ENCODE measurements around the gene DNASE1L3.
"Not testable (repeated sequence)": the region's sequence is repeated elsewhere in the genome, so short reads cannot be mapped to it uniquely, and the experiment has no call there.

Gene DNASE1L3

GRCh38 chr3:58251631-58252035 is 40.9 kb upstream of the DNASE1L3 start:
- H3K4me3 ChIP-seq (replicated peaks; ENCODE audit: low read depth, low read length) = no peak overlapping the region
- DNase-seq (ENCODE audit: extremely low read depth, low read depth) = no peak
- TF ChIP-seq, protein P1, sequence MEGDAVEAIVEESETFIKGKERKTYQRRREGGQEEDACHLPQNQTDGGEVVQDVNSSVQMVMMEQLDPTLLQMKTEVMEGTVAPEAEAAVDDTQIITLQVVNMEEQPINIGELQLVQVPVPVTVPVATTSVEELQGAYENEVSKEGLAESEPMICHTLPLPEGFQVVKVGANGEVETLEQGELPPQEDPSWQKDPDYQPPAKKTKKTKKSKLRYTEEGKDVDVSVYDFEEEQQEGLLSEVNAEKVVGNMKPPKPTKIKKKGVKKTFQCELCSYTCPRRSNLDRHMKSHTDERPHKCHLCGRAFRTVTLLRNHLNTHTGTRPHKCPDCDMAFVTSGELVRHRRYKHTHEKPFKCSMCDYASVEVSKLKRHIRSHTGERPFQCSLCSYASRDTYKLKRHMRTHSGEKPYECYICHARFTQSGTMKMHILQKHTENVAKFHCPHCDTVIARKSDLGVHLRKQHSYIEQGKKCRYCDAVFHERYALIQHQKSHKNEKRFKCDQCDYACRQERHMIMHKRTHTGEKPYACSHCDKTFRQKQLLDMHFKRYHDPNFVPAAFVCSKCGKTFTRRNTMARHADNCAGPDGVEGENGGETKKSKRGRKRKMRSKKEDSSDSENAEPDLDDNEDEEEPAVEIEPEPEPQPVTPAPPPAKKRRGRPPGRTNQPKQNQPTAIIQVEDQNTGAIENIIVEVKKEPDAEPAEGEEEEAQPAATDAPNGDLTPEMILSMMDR (IDR thresholded peaks at IDR 0.05; ENCODE audit: low read depth, low read length, missing control alignments) = no peak

DNA sequence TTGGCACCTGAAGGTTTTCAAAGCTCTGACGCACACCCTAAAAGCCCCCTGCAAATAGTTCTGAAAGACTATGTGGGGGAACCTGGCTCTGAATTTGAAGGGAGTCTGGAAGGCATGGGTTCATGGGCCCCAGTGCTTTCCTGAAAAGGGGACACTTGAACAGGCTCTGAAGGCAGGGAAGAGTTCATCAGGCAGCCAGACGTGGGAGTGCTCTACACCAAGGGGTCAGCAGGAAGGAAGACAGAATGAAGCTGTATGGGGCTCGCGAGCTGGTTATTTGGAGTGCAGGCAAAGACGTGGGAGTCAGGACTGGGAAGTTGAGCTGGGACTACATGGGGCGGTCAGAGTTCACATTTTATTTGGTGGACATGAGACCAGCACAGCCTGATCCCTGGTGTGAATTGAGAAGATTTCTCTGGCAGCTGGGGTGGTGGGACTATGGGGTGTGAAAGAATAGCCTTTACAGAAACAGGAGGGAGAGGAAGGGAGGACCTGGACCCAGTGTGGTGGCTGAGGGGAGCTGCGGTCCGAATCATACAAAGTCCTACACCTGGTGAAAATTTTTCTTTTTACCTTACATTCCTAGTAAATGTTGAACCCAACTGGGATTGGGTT is 39.4 kb upstream of the DNASE1L3 start:
- TF ChIP-seq, protein P1 (IDR thresholded peaks at IDR 0.05; ENCODE audit: low read depth, low read length, missing control alignments) = no peak
- no peak for DNase-seq (ENCODE audit: extremely low read depth, low read depth)
- H3K4me3 ChIP-seq (replicated peaks; ENCODE audit: low read depth, low read length) = no peak overlapping the region

DNA sequence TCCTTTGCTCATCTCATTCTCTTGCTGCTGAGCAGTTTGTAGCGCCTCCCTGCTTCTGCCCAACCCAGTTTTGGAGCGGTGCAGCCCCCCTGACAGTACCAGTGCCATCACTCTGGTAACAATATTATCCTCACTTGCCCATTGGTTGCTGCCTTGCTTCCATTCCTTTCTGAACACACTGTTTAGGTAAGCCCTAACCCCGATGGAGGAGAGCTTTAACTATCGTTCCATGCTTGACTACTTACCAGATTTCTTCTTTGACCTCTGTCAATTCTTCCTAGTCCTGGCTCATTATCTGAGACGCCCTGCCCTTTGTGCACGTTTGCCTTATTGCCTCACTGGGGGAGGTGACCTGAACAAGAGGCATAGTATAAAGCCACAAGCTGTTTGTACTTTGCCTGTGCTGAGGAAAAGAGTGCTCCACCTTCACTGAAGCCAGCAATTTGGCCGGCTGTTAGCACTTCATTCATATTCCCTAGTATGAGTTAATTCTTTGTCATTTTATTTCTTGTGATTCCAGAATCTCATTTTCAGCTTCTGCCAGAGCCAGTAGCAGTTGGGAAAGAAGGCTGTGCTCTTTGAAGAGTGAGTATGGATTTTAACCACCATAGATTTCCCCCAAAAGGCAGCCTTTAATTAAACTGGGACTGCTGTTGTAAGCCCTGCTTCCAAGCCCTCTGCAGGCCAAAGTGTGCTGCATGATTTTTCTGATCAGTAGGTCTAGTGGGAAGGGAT is 38.8 kb upstream of the DNASE1L3 start:
- H3K4me3 ChIP-seq (replicated peaks; ENCODE audit: low read depth, low read length) = no peak overlapping the region
- no peak for DNase-seq (ENCODE audit: extremely low read depth, low read depth)
- TF ChIP-seq, protein P1 (IDR thresholded peaks at IDR 0.05; ENCODE audit: low read depth, low read length, missing control alignments) = peak; percentile 26

DNA sequence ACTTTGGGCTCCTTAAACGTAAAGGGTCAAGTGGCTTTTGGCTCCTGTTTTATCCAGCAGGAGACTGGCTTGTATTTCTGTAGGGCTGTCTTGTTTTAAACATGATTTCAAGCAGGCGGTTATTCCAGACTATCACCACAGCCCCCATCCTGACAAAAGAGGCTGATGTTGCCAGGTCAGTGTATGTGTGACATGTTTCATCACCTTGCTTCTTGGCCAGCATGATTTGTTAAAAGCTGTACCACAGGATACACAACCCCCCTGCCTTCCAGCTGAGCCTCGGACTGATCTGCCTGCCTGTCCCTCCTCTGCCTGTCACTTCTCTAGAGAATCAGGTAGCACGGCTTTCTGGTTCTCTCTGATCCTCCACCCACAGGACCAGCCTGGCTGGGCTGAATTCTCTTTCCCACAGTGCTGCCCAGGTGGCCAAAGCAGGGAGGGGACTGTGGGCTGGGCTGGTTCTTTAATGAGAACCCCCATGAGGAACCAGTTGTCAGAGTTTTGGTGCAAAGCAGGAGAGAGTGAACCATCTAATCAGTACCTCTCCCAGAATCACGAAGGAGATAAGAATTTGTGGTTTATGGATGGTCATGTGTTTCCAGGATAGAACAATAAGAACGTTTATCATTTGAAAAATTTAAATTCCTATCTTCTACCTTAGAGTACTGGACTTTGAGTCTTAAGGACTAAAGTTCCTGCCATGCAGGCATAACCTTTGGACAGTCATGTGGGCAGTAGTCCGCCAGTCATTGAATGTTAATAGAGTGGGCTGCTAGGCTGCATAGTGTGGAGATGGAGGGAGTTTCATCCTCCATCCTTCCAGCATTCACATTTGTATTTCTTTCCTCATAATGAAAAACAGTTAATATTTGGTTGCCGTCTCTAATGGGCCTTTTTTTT is 35.6 kb upstream of the DNASE1L3 start:
- H3K4me3 ChIP-seq (replicated peaks; ENCODE audit: low read depth, low read length) = no peak overlapping the region
- DNase-seq (ENCODE audit: extremely low read depth, low read depth) = no peak
- TF ChIP-seq, protein P1 (IDR thresholded peaks at IDR 0.05; ENCODE audit: low read depth, low read length, missing control alignments) = no peak

- H3K4me3 ChIP-seq (replicated peaks; ENCODE audit: low read depth, low read length) = no peak overlapping the region
- TF ChIP-seq, protein P1 (IDR thresholded peaks at IDR 0.05; ENCODE audit: low read depth, low read length, missing control alignments) = no peak
- no peak for DNase-seq (ENCODE audit: extremely low read depth, low read depth)
Observed at GRCh38 chr3:58243976-58244585, 33.3 kb upstream of the DNASE1L3 start.

DNA sequence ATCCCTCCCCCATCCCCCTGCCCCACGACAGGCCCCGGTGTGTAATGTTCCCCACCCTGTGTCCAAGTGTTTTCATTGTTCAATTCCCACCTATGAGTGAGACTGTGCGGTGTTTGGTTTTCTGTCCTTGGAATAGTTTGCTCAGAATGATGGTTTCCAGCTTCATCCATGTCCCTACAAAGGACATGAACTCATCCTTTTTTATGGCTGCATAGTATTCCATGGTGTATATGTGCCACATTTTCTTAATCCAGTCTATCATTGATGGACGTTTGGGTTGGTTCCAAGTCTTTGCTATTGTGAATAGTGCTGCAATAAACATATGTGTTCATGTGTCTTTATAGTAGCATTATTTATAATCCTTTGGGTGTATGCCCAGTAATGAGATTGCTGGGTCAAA is 32.1 kb upstream of the DNASE1L3 start:
- not testable (repeated sequence) for H3K4me3 ChIP-seq (replicated peaks; ENCODE audit: low read depth, low read length); DNase-seq (ENCODE audit: extremely low read depth, low read depth)
